Measurements from ENCODE around the gene ARFGEF2. TPM values are rescaled to one million over a fixed set of nuclear protein-coding genes. Genes with fewer than 3 reads are reported as not detected.

The ARFGEF2 gene
- total and polyA plus RNA-seq, 10 of the 15 experiments (the other 5 are each of a cell fraction or from before 2014, with no cell fraction given), result 5.2 to 24.1 (median 17.7) TPM

DNA sequence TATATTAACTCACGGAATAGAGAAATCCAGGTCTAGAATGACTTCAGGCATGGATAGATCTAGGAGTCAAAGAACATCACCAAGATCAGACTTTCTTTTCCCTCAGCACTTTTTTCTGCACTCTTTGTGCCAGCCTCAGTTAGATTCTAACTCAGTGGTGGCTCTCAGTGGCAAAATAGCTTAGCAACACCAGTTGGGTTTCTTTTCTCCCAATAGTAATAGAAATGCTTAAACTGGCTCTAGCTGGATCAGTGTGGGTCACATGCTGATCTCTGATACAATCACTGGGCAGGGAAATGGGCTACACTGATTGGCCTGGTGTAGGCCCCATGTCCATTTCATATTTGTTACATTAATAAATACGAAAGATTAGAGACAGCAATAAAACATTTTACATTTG, 44.2 kb upstream of the ARFGEF2 start:
- Histone ChIP-seq H3K79me2 (ENCODE audit: control insufficient read depth, insufficient read depth, low read length) (no peaks in the 10 kb centered on the region), H3K27ac (ENCODE audit: control insufficient read depth, insufficient read depth) (no peak overlapping the region), H3K9me3 (replicated peaks; ENCODE audit: control insufficient read depth, insufficient read depth, low read length) (no peaks in the 10 kb centered on the region), H3K4me2 (ENCODE audit: control insufficient read depth, insufficient read depth) (no peak overlapping the region), H3K36me3 (ENCODE audit: control insufficient read depth in 2 of 2, insufficient read depth in 2 of 2, low read length in 1 of 2) (no peaks in the 10 kb centered on the region), H2AFZ (ENCODE audit: control insufficient read depth, low read depth, low read length) (no peak overlapping the region), H3K9ac (ENCODE audit: control insufficient read depth, insufficient read depth, low read length) (no peak overlapping the region), H3K4me3 (no peak overlapping the region), H3K27me3 (replicated peaks in 1 of 2; ENCODE audit: control insufficient read depth in 2 of 2, insufficient read depth in 2 of 2, low read length in 1 of 2) (no peaks in the 10 kb centered on the region), H4K20me1 (ENCODE audit: control insufficient read depth, insufficient read depth) (no peaks in the 10 kb centered on the region), H3K4me1 (ENCODE audit: control insufficient read depth, insufficient read depth, low read length) (peaks cover 5% of the 10 kb centered on the region)
- in situ Hi-C loops (cut with MboI) (no loop called here), intact Hi-C loops (cut with micrococcal nuclease; ENCODE audit: unreplicated experiment) (no loop called here)
- no peak for DNase-seq (ENCODE audit: low read depth, low spot score)
- no peak for FAIRE-seq
- no TSS peak for BruUV-seq (replicated peaks)
- WGBS (ENCODE audit: insufficient coverage, insufficient replicate concordance, low lambda C conversion rate, missing lambda C conversion rate), result 63% methylated on average over 2 of the region's 2 CpGs
- ChIA-PET SMC1A (ENCODE audit: uncharacterized antibody, unreplicated experiment) (interaction anchor here (1.0 to 3.0 kb wide), 10 partner anchors 9 to 220 kb away, joined by 3 to 8 read pairs (median 4); no protein-coding TSS in a partner anchor), RAD21 (ENCODE audit: unreplicated experiment) (interaction anchor here (1.2 to 1.7 kb wide), 3 partner anchors 16 to 51 kb away, joined by 4 to 6 read pairs (median 5); no protein-coding TSS in a partner anchor), POLR2A (interaction anchor here (1.2 kb wide), 1 partner anchor 27 kb away, joined by 8 read pairs; no protein-coding TSS in a partner anchor), CTCF (interaction anchor here (0.6 kb wide), 1 partner anchor 22 kb away, joined by 3 read pairs; no protein-coding TSS in a partner anchor)
- TF ChIP-seq NFXL1 (IDR thresholded peaks at IDR 0.05; ENCODE audit: borderline replicate concordance), result 0 out of 2 replicates have a peak, but pooled peaks have one; percentile 25
- TF ChIP-seq BMI1 (IDR thresholded peaks at IDR 0.05; ENCODE audit: borderline replicate concordance), result no peak
- no peak for TF ChIP-seq ZSCAN29 (IDR thresholded peaks at IDR 0.05)
- ATAC-seq, result no peak; the same call in 2 of the 3 replicates

DNA sequence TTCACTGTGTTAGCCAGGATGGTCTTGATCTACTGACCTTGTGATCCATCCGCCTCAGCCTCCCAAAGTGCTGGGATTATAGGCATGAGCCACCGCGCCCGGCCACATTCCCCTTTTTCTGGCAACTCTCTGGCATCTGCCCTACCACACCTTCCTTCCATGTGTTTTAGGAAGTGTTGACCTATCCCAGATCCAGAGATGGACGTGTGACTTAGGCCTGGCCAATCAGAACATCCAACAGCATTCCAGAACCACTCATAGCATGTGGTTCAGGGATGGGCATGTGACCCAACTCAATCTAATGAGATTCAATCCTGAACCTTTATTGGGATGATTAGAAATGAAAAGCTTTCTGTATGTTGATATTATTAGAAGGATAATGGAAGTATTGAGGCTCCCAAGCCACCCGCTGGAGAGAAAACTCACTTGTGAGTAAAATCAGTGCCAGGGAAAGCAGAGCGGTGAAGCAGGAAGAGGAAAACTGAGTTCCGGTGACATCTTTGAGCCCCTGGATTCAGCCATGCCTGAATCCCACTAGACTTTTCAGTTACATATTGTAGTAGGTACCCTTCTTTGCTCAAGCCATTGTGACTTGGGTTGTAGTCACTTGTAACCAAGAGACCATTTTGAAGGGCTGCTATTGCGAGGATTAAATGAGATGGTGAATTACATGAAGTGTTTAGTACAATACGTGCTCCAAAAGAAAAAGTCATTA, 42.8 kb upstream of the ARFGEF2 start:
- intact Hi-C loops (cut with micrococcal nuclease; ENCODE audit: unreplicated experiment) (no loop called here), in situ Hi-C loops (cut with MboI) (no loop called here)
- ATAC-seq, result no peak
- ChIA-PET RAD21 (ENCODE audit: unreplicated experiment) (no interaction called here), CTCF (interaction anchor here (0.6 kb wide), 1 partner anchor 1314 kb away, joined by 3 read pairs; no protein-coding TSS in a partner anchor), POLR2A (no interaction called here), SMC1A (ENCODE audit: uncharacterized antibody, unreplicated experiment) (interaction anchor here (1.2 to 1.5 kb wide), 2 partner anchors 48 to 60 kb away, joined by 3 read pairs; no protein-coding TSS in a partner anchor)
- Histone ChIP-seq H3K9me3 (replicated peaks; ENCODE audit: control insufficient read depth, insufficient read depth, low read length) (no peaks in the 10 kb centered on the region), H4K20me1 (ENCODE audit: control insufficient read depth, insufficient read depth) (no peaks in the 10 kb centered on the region), H3K27ac (ENCODE audit: control insufficient read depth, insufficient read depth) (no peak overlapping the region), H2AFZ (ENCODE audit: control insufficient read depth, low read depth, low read length) (no peak overlapping the region), H3K9ac (ENCODE audit: control insufficient read depth, insufficient read depth, low read length) (no peak overlapping the region), H3K4me3 (no peak overlapping the region), H3K4me1 (ENCODE audit: control insufficient read depth, insufficient read depth, low read length) (no peaks in the 10 kb centered on the region), H3K27me3 (replicated peaks in 1 of 2; ENCODE audit: control insufficient read depth in 2 of 2, insufficient read depth in 2 of 2, low read length in 1 of 2) (no peaks in the 10 kb centered on the region), H3K36me3 (ENCODE audit: control insufficient read depth in 2 of 2, insufficient read depth in 2 of 2, low read length in 1 of 2) (no peaks in the 10 kb centered on the region), H3K79me2 (ENCODE audit: control insufficient read depth, insufficient read depth, low read length) (no peaks in the 10 kb centered on the region), H3K4me2 (ENCODE audit: control insufficient read depth, insufficient read depth) (no peak overlapping the region)
- WGBS (ENCODE audit: insufficient coverage, insufficient replicate concordance, low lambda C conversion rate, missing lambda C conversion rate), result 86% methylated on average over 10 of the region's 10 CpGs
- TF ChIP-seq IRF4 (IDR thresholded peaks at IDR 0.05; ENCODE audit: low read depth, low read length) (no peak), LARP7 (IDR thresholded peaks at IDR 0.05) (no peak)
- BruUV-seq (replicated peaks), result no TSS peak
- no peak for DNase-seq (ENCODE audit: low read depth, low spot score)
- no peak for FAIRE-seq
